ENCODE data around the gene ZBTB32. TPM values are rescaled to one million over a fixed set of nuclear protein-coding genes. Genes with fewer than 3 reads are reported as not detected.

Gene ZBTB32
- total RNA-seq, 1 experiment from 2014 or later: 0.13 TPM

DNA sequence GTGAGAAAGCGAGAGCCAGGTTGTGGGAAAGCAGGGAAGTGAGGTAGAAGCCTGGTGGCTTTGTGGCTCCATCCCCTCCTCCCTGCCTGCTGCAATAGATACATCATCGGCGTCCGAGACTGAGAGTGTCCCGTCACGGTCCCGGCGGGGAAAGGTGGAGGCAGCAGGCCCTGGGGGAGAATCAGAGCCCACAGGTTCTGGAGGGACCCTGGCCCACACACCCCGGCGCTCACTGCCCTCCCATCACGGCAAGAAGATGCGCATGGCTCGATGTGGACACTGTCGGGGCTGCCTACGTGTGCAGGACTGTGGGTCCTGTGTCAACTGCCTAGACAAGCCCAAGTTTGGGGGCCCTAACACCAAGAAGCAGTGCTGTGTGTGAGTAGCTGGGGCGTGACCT is 18.5 kb downstream of the ZBTB32 start:
- Histone ChIP-seq H2BK12ac (ENCODE audit: insufficient read length, low read depth, low read length) (no peak overlapping the region), H4K8ac (replicated peaks; ENCODE audit: insufficient read length, low read depth, low read length) (no peak overlapping the region), H2BK20ac (ENCODE audit: low read depth, low read length, poor library complexity, severe bottlenecking) (no peak overlapping the region), H3K56ac (ENCODE audit: insufficient read length, low read depth, low read length) (no peak overlapping the region), H3K9ac (ENCODE audit: extremely low read depth, insufficient read length, low read length) (no peak overlapping the region), H3K79me1 (ENCODE audit: insufficient read depth, low read depth, low read length, poor library complexity, severe bottlenecking) (no peaks in the 10 kb centered on the region), H3K23me2 (ENCODE audit: insufficient read length, low read depth, low read length, poor library complexity, severe bottlenecking) (peaks cover 7% of the 10 kb centered on the region), H3K4me1 (ENCODE audit: insufficient read depth, low read length) (no peaks in the 10 kb centered on the region), H3K18ac (ENCODE audit: insufficient read length, low read depth, low read length) (no peak overlapping the region), H2BK15ac (ENCODE audit: low read depth, low read length) (no peak overlapping the region), H2AK5ac (ENCODE audit: insufficient read length, low read length) (no peak overlapping the region), H3K23ac (ENCODE audit: insufficient read length, low read depth, low read length) (no peak overlapping the region), H3K27ac (ENCODE audit: insufficient read length, low read depth, low read length) (no peak overlapping the region), H3K4ac (ENCODE audit: low read depth, low read length) (no peak overlapping the region), H4K5ac (ENCODE audit: insufficient read length, low read depth, low read length) (no peak overlapping the region), H4K20me1 (ENCODE audit: control insufficient read depth, insufficient read depth, insufficient read length) (peaks cover 6% of the 10 kb centered on the region), H2BK120ac (ENCODE audit: low read depth, low read length, poor library complexity, severe bottlenecking) (no peak overlapping the region), H3K79me2 (ENCODE audit: insufficient read depth, low read length) (peaks cover 11% of the 10 kb centered on the region; the same call in 1 of the 2 replicates), H4K91ac (ENCODE audit: insufficient read length, low read depth, low read length) (no peak overlapping the region), H3K14ac (ENCODE audit: insufficient read depth, low read length) (no peak overlapping the region), H2BK5ac (ENCODE audit: insufficient read length, low read length) (no peak overlapping the region), H2AFZ (ENCODE audit: low read length) (no peak overlapping the region), H3K27me3 (ENCODE audit: insufficient read depth, low read length) (no peaks in the 10 kb centered on the region), H3K9me3 (ENCODE audit: control insufficient read depth, low read depth, low read length) (no peaks in the 10 kb centered on the region), H3T11ph (ENCODE audit: low read length) (no peak overlapping the region), H3K4me2 (ENCODE audit: insufficient read depth, insufficient read length, low read length) (no peak overlapping the region)
- Mint-ChIP-seq H3K4me1 (peaks cover 6 to 8% of the 10 kb centered on the region in 2 experiments), H3K36me3 (ENCODE audit: insufficient read depth in 1 of 3, low read depth in 3 of 3) (peaks cover 42 to 76% (median 74%) of the 10 kb centered on the region in 3 experiments; a peak in 6 of 7 replicates), H3K27me3 (ENCODE audit: low read depth) (no peaks in the 10 kb centered on the region; the same call in 1 of the 2 replicates), H3K27ac (no peak overlapping the region), H3K4me3 (no peak overlapping the region), H3K9me3 (no peaks in the 10 kb centered on the region)
- DNase-seq: no peak
- TF ChIP-seq, protein P1, sequence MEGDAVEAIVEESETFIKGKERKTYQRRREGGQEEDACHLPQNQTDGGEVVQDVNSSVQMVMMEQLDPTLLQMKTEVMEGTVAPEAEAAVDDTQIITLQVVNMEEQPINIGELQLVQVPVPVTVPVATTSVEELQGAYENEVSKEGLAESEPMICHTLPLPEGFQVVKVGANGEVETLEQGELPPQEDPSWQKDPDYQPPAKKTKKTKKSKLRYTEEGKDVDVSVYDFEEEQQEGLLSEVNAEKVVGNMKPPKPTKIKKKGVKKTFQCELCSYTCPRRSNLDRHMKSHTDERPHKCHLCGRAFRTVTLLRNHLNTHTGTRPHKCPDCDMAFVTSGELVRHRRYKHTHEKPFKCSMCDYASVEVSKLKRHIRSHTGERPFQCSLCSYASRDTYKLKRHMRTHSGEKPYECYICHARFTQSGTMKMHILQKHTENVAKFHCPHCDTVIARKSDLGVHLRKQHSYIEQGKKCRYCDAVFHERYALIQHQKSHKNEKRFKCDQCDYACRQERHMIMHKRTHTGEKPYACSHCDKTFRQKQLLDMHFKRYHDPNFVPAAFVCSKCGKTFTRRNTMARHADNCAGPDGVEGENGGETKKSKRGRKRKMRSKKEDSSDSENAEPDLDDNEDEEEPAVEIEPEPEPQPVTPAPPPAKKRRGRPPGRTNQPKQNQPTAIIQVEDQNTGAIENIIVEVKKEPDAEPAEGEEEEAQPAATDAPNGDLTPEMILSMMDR (conservative IDR thresholded peaks at IDR 0.05): no peak
- no CpG with 5 or more reads among the region's 16 CpGs for WGBS (ENCODE audit: extremely low coverage, insufficient read length, low lambda C conversion rate)

Data from H9 (cell line).